Effector CD4-positive, alpha-beta T cell (primary cell): Measurements from ENCODE around the gene SERPINC1. TPM values are rescaled to one million over a fixed set of nuclear protein-coding genes. Genes with fewer than 3 reads are reported as not detected.
"Not testable (repeated sequence)": the region's sequence is repeated elsewhere in the genome, so short reads cannot be mapped to it uniquely, and the experiment has no call there.

Experiments
- DNase-seq: peaks from one replicate; pipeline ENCODE4 v3.0.0-alpha.2; 2020
- total RNA-seq: gene quantifications from one replicate; lab custom pipeline; 2026; lab: John Stamatoyannopoulos, UW

Gene SERPINC1
- not detected for total RNA-seq

DNA sequence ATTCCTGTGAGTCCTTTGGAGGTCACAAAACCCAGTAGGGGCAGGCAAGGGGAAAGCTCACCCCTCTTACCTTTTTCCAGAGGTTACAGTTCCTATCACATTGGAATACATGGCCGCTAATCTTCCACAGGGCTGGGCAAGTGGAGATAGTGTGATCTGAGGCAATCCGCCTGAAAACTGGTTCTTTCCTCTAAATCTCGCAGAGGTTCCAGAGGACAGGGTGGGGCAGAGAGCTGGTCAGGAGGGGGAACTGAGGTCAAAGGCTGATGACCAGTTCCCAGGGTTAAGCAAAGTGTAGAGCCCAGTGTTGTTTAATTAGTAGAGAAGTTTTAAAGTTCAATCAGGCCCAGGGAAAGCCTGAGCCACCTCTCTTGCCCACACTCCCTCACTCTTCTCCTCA is at the start of gene SERPINC1:
SERPINC1 (minus strand) TSS at position 179 of the 400 bp plus-strand sequence; CDS start at position 111, 68 bp downstream.
- DNase-seq, result no peak

DNA sequence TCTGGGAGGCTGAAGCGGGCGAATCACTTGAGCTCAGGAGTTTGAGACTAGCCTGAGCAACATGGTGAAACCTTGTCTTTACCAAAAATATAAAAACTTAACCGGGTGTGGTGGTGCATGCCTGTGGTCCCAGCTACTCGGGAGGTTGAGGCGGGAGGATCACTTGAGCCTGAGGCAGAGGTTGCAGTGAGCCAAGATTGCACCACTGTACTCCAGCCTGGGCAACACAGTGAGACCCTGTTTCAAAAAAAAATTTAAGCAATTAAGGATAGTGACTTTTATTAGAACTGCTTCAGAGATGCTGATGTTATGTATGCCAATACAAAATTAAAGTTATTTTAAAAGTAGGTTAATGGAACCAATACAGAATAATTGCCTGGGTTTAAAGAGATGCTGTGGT is 48.8 kb upstream of the SERPINC1 start:
- DNase-seq, result not testable (repeated sequence)

DNA sequence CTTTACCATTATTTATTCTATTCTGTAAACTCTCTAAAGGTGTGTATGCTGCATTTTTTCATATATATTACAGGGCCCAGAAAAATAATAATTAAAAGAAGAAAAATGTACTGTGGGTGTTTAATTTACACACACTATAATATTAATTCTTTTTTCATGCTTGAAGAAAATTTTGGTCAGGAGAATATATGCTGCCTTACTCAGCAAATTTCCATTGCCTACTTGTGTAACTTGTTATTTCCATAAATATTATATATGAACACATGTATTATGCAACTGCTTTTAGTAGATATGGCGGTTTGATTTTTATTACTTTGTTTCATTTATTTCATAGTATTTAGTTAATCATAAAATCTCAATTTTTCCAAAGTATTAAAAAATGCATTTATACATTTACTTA is 46.4 kb upstream of the SERPINC1 start:
- DNase-seq, result no peak

DNA sequence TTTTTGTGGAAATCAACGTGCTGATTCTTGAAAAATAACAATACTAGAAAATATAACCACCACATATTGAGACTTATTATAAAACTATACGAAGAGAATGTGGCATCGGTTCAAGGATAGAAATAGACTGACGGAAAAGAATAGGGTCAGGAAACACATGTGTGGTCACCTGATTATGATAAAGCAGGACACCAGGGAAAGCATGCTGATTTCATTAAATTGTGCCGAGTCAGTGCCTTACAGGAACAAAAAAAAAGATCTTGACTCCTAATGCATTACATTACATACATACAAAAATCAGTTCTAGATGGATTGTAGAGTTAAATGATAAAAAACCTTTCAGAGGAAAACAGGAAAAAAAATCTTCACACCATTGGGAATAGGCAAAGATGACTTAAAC is 43.5 kb upstream of the SERPINC1 start:
- no peak for DNase-seq

DNA sequence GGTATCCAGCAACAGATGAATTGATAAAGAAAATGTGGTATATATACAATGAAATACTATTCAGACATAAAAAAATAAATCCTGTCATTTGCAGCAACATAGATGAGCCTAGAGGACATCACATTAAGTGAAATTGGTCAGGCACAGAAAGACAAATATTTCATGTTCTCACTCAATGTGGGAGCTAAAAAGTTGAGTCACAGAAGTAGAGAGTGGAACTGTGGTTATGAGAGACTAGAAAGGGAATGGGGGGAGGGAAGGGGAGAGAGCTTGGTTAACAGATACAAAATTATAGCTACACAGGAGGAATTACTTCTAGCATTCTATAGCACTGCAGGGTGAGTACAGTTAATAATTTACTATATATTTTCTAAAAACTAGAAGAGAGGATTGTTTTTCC is 37.1 kb upstream of the SERPINC1 start:
- no peak for DNase-seq

DNA sequence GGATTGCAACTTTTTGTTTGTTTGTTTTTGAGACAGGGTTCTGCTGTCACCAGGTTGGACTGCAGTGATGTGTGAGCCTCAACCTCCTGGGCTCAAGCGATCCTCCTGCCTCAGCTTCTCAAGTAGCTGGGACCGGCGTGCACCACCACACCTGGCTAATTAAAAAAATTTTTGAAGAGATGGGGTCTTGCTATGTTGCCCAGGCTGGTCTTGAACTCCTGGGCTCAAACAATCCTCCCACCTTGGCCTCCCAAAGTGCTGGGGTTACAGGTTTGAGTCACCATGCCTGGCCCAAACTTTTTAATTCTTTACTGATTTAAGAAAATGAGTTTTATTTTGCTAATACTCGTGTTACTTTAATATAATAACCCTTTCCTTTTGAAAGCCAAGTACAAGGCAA is 31.5 kb upstream of the SERPINC1 start:
- DNase-seq, result no peak

DNA sequence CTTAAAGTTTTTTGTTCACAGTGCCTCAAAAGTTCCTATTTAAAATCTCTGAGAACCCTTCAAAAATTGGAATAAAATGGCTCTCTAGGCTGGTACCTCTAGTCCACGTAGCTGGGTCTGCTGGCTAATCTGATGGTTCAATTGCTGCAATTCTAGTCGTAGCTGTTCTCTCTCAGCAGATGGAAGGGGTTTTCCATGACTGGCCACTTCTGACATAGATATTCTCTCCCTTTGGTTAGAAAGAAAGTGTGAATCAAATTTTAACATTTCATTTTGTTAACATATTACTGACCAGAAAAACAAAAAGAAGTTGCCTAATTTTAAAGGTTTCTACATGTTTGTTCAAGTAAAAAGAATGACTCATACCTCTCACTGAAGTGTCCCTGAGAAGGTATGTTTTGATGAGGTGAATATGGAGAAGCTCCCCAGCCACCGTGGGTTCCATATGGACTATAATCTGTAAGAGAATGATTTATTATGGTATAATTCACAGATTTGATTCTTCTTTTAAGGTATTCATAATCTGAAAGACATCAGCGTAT is 29.3 kb upstream of the SERPINC1 start:
- DNase-seq, result no peak

DNA sequence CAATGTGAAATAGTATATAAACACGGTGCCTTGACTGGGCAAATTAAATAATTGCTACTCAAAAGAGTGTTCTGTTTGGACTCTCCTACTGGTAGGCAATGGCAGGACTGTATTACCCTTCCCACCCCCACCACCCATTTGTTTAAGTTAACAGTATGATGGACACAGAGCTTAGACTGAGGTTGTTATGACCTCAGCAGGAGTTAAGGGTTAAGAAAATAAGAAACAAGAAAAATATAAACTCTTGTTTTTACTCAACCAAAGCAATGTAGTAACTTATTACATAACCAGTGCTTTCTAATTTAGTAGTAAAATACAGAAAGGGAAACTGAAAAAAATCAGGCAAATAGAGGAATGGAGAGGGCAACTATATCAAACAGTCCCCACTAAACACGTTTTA is 19.9 kb upstream of the SERPINC1 start:
- DNase-seq, result no peak

DNA sequence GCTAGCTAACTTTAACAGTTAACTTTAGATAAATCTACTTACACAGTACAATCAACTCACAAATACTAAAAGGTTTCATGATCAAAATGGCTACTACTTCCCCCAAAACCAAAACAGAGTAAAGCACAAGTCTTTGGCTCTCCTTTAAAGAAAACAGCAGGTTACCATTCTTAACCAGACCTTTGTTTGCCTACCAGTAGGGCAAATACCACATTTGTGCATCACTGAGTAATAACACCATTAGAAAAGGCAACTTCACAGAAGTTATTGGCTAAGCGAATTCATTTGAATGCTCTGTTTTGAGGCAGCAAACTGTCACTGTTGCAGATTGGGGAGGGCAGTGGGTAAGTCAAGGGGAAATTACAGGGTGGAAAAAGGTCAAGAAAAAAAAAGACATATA is 17.3 kb upstream of the SERPINC1 start:
- DNase-seq, result no peak

DNA sequence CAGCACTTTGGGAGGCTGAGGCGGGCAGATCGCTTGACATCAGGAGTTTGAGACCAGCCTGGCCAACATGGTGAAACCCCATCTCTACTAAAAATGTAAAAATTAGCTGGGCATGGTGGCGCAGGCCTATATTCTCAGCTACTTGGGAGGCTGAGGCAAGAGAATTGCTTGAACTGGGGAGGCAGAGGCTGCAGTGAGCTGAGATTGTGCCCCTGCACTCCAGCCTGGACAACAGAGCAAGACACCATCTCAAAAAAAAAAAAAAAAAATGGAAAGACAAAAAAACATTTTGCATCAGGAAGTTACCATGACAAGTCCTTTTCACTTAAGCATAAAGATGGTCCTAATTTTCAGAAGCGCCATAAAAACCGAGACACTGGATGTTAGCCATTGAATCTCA is 13.4 kb upstream of the SERPINC1 start:
- DNase-seq, result not testable (repeated sequence)

DNA sequence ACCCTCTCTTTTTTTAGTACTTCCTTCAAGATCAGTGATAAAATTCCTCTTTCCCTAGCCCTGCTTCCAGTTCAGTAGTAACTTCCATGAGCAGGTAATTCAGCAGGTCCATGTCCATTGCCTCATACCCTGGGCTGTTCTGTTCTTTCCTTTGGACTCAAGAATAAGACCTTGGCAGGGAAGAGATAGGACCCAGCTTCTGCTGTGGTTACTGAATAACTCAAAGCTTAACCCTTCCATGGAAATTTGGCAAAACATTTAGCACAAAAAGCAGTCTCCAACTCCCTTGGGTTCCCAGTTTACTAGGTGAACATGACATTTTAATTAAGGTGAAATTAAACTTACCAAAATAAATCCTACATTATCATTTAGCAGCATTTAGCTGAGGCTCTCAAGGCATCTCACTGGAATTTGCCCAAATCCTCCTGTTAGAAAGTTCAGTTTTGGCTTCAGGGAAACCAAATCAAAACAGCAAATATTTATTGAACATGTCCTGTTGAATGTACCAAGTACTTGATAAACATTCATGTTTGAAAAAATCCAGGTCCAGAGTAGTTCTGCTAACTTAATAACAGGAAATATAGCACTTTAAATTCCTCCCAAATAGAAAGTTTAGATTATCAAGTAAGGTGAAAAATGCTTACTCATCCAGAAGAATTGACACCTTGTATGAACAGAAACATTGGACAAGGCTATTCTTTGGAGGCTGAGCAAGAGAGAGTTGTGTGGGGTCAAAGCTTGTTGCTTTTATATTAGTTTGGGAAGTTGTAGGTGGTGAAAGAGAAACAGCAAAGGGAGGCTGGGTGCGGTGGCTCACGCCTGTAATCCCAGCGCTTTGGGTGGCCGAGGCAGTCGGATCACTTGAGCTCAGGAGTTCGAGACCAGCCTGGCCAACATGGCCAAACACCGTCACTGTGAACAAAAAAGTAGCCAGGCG is 8.4 kb upstream of the SERPINC1 start:
- DNase-seq, result no peak

DNA sequence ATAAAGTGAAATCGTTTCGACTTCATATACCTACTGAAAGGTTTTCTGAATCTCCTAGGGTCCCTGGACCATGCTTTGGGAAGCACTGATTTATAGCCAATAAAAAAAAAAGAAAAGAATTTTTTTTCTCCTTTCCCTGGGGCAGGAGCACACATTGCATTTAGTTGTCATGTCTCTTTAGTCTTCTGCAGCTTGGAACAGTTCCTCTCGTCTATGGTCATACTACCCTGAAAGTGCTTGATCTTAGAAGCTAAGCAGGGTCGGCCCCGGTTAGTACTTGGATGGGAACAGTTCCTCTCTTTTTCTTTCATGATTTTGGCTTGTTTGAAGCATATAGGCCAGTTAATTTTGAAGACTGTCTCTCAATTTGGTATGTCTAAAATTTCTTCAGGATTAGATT is 3.7 kb upstream of the SERPINC1 start:
- DNase-seq, result no peak

DNA sequence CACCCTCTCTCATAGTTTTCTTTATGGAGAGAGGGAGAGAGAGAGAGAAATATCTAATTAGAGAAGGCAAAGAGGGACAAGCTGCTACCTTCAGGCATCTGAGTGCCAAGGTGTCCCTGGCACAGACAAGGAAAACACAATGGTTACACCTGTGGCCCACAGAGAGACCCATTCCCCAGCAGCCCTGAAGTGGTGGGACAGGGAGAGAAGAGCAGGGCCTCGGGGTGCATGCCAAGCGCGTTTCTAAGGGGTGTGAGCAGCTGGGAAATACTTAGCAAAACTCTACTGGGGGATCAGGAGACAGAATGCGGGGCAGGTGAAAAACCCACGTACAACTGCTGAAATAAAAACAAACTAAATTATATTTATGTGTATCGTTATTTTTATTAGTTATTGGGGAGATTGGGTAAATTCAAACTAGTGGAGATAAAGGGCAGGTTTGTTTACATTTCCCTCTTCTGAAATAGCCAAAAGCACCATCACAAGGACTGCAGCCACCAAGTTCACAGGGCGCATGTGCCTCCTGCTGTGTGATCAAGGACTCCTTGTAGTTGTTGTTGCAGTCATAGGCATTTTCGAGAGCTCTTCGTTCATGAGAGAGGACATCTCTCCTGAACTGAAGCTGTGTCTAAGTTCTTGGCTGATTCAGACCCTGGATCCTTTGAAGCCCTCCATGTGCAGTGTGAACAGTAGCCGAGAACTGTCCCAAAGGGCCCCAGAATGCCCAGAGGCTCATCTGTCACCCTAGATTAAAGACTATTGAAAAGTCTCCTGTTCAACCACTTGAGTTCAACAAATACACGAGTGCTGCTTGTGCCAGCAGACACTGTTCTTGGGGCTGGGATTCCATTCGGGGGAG is 737 bp upstream of the SERPINC1 start:
- no peak for DNase-seq

DNA sequence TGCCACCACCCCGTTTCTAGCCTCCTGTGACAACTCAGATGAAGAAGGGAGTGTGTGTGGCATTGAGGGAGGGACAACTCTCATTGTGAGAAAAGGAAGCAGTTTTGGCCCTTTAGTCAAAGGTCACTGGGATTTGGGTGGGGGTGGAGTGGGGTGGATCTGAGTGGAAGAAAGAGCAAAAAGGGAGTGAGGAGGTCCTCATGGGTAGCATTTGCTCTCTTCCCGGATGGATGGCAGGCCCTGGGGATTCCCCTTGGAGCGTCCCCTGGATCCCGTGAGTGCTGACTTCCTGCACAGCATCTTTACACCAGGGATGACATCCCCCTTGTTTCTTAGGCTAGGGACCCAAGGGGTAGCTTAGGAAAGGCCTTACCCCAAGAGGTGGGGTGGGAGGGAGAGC is 460 bp downstream of the SERPINC1 start:
- DNase-seq, result no peak

DNA sequence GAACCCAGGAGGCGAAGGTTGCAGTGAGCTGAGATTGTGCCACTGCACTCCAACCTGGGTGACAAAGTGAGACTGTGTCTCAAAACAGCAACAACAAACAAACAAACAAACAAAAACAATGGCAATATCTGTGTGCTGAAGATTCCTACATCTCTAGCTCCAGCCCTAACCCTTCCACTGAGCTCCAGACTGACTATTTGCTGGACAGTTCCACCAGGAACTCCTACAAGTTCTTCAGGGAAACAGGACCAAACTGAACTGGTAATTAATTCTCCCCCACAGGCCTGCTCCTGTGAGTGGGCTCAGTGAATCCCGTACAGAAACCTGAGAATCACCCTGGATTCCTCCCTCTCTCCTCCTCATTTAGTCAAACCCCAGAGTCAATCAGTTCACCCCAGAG is 1.5 kb downstream of the SERPINC1 start:
- no peak for DNase-seq

DNA sequence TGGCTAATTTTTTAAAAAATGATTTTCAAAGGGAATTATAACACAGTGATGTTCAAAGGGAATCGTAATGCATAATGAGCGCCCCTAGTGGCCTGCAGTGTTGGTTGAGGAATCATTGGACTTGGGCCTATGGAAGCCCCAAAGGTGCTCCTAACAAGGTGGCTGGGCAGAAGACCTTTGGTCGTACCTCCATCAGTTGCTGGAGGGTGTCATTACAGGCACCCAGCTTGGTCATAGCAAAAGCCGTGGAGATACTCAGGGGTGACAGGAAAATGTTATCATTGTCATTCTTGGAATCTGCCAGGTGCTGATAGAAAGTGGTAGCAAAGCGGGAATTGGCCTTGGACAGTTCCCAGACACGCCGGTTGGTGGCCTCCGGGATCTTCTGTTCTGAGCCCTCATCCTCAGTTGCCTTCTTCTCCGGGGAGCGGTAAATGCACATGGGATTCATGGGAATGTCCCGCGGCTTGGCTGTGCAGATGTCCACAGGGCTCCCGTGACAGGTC is 2.7 kb downstream of the SERPINC1 start:
- no peak for DNase-seq

DNA sequence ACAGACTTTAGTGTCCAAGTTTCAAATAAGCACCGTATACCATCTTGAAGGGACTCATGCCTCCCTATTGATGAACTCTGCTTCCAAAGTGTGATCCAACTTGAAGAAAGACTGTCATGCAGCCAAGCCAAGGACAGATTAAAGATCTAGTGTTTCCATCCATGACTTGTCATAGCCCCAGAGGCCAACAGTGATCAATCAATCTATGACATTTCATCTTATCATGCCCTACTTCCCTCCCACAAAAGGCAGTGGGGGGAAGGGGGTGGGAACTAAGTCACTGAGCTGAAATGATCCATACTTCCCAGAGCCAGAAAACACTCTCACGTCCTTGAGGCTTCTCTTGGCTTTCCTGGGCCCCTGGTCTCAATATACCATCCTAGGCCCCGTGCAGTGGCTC is 4.0 kb downstream of the SERPINC1 start:
- DNase-seq, result no peak

DNA sequence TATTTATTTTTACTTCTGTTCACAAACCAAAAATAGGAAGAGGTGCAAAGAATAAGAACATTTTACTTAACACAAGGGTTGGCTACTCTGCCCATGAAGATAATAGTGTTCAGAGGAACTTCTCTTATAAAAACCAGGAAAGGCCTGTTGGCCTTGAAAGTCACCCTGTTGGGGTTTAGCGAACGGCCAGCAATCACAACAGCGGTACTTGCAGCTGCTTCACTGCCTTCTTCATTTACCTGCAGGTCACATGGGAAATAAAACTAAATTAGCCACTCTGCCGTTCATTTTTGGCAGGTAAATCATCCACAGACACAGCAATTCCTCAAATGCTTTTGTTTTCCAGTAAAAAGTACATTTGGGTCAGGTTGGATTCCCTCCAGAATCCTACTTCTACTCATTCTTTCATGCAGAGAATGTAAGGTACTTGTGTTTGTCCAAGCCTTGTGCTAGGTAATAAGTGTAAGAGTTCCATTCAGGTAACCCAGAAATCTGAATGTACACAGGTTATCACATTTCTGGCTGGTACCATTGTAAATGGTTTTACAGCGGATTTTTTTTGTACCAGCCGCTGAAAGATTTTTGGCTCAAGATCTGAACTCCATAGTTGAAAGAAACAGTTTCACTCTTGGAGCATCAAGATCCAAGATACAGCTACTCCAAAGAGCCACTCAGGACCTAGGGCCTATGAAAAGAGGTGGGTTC is 13.1 kb downstream of the SERPINC1 start:
- DNase-seq, result no peak

DNA sequence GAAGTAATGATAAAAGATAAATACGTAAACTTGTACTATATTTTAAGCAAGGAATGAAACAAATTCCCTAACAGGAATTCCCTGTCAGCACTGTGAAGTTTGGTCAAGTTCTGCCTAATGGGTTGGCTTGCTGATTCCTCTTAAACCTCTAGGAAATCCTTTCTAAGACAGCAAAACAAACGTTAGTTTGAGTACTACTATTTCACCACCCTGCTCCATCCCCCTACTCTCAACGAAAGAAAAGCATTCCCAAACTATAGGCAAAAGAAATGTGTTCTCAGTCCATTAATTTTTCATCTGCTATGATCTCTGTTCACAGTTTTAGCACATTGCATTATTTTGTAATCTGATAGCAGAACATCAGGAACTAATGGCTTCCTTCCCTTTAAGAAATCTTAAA is 16.1 kb downstream of the SERPINC1 start:
- no peak for DNase-seq

DNA sequence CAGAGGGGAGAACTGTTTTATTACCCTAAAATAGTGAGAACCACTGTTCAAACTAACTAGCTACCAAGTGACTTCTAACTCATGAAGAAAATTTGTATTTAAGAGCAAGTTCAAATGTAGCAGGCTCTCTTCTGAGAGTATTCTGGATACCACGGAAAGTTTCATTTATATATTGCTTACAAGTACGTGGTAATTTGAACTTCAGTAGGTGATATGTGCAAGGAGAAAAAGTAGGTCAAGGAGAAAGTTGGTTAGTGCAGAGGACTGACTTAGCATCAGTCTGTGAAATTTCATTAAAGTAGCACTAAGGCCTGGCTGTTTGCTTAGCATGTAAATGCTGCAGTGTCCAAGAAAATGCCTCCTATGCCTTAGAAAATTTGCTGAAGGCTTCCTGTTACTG is 16.7 kb downstream of the SERPINC1 start:
- no peak for DNase-seq

DNA sequence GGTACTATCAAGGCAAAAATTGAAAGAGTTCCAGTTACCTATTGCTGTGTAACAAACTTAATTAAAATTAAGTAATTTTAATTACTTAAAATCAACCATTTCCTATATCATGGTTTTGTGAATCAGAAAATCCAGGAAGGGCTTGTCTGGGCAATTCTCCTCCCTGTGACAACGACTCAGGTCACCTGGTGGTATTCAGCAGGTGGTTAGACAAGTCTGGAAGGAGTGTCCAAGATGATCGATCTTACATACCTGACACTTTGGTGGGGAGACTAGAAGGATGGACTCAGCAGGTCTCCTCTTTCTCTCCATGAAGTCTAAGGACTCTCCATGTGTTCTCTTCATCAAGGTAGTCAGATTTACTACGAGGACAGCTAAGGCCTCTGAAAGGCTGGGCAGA is 22.9 kb downstream of the SERPINC1 start:
- DNase-seq, result no peak

DNA sequence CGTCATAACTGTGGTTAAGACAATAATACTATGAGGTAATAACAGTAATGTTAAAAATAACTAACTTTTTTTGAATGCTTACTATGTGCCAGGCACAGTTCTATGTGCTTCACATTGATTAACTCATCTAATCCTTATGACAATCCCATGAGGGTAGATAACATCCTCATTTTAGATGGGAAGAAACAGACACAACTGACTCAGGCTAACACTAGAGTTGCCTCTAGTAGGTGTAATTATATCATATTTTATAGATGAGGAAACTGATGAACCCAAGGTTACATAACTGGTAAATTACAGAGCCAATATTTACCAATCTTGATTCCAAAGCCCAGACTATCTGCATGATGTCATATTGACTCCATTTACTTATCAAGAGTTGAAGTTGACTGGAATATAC is 23.5 kb downstream of the SERPINC1 start:
- no peak for DNase-seq

DNA sequence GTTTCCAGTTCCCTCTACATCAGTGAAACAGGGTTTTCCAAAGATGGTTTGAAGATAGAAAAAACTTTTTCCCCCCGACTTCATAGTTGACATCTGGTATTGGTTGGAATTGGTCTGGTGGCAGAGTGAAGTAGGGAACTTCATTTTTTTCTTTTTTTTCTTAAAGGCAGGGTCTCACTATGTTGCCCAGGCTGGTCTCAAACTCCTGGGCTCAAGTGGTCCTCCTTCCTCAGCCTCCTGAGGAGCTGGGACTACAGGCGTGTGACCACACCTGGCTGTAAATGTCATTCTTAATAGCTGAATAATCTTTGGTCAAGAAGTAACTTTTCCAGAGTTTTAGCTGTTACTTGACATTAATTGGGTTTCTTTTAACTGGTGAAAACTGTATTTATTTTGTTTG is 27.2 kb downstream of the SERPINC1 start:
- no peak for DNase-seq
